Stimulated activated CD8-positive, alpha-beta memory T cell treated with anti-CD3 and anti-CD28 coated beads, Interleukin-12 subunit alpha, Interleukin-12 subunit beta, amount 100 ng/mL, for 1 hour (primary cell): ENCODE data around the gene SRP54.
"Not testable (repeated sequence)": the region's sequence is repeated elsewhere in the genome, so short reads cannot be mapped to it uniquely, and the experiment has no call there.

ENCODE experiments used
- DNase-seq: peaks from one replicate; pipeline ENCODE4 v3.0.0-alpha.2; 2020; ENCODE audit warnings: low read depth

Gene SRP54

DNA sequence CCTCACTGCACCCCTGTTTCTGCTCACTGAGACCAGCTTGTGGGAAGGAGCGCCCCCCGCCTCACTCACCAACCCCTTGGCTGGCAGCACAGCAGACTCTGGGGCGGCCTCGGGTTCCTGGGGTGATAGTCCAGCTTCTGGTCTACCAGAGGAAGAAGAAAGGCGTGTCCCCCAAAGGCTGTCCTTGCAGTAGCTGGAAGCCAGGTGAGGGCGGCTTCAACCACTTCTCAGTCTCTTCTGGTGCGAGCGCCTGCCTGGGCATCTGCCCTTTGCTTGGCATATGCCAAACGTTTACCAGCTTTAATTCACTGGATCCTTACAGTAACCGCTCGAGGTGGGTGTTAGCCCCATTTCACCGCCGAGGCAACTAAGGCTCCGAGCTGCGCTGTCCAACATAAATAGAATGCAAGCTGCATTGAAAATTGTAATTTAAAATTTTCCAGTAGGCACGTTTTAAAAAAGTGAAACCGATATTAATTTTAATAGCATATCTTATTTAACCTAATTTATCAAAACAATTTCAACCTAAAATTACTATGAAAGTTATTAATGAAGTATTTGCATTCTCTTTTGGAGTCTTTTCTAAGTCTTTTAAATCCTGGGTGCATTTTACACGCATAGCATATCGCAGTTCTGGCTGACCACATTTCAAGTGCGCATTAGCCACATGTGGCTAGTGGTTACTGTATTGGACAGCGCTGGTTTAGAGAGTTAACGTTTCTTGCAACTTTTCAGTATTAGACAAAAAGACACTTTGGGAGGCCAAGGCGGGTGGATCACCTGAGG is 64.2 kb downstream of the SRP54 start:
- DNase-seq = peak; percentile 8

GRCh38 chr14:35047976-35048513 is 65.3 kb downstream of the SRP54 start:
- no peak for DNase-seq

GRCh38 chr14:35050652-35051051 is 67.9 kb downstream of the SRP54 start:
- no peak for DNase-seq

- no peak for DNase-seq
Observed at GRCh38 chr14:35051796-35052195, 69.0 kb downstream of the SRP54 start.

GRCh38 chr14:35052637-35053036 is 69.8 kb downstream of the SRP54 start:
- no peak for DNase-seq

DNA sequence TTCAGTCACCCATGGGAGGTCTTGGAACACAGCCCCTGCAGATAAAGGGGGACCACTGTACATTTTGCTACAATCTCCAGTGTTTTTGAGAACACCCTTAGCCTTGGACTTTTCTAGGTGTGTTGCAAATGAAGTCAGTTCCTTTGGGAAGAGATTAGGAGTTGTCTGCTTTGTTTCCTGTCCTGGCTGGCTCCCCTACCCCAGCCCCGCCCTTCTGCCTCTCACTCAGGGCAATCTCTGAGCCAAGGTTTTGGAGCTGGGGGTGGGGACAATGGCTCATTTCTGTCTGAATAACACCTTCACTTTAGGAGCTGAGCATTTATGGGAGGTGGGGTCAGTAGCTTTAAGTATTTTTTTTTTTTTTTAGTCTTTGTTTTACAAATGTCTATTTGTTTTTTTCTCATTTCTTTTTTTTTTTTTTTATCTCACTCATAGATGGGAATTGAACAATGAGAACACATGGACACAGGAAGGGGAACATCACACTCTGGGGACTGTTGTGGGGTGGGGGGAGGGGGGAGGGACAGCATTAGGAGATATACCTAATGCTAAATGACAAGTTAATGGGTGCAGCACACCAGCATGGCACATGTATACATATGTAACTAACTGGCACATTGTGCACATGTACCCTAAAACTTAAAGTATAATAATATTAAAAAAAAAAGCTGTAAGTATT is 78.5 kb downstream of the SRP54 start:
- not testable (repeated sequence) for DNase-seq

DNA sequence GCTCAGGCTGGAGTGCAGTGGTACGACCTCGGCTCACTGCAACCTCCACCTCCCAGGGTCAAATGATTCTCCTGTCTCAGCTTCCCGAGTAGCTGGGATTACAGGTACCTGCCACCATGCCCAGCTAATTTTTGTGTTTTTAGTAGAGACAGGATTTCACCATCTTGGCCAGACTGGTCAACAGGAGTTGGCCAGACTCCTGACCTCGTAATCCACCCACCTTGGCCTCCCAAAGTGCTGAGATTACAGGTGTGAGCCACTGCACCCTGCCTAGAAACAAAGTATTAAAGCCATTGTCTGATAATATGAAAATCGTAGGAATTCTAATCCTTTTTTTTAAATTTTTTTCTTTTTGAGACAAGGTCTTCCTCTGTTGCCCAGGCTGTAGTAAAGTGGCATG is 82.9 kb downstream of the SRP54 start:
- not testable (repeated sequence) for DNase-seq

DNA sequence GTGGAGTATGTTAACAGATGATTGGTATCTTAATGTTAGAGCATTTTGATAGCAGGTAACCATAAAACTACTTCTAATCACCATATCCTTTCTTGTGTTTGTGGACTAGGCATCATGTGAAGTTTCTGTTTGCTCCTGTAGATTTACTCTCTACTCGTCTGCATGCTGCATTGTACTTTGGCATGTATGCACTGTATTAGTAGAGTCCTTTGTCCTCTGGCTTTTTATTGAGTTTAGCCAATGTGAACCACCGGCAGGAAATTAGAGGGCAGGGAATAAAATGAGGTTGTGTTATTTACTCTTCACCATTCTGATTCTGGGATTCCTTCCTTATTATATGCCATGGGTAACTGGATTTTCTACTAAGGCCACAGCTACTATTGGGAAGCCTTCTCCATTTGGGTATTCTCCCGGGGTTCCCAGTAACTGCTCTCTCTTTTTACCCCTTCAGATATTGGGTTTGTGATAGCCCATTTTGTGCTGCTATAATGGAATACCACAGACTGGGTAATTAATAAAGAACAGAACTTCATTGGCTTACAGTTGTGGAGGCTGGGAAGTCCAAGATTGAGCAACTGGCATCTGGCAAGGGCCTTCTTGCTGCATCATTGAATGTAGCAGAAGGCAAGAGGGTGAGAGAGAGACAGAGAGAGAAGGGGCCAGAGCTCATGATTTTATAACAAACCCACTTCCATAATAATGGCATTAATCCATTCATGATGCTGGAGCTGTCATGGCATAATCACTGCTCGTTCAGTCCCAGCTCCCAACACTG is 85.6 kb downstream of the SRP54 start:
- no peak for DNase-seq

DNA sequence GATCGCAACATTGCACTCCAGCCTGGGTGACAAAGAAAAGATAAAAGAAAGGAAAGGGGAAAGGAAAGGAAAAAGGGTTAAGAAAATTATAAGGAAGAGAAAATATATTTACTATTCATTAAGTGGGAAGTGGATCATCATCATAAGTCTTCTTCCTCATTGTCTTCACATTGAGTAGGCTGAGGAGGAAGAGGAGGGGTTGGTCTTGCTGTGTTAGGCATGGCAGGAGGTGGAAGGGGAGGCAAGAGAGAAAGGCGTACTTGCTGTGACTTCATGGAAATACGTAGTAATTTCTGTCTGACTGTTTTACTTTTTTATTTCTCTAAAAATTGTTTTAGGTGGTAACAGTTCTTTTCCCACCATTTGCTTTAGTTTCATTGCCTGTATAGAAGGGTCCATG is 89.4 kb downstream of the SRP54 start:
- no peak for DNase-seq

- DNase-seq = no peak
Observed at GRCh38 chr14:35073486-35073885, 90.7 kb downstream of the SRP54 start.

- no peak for DNase-seq
Observed at GRCh38 chr14:35078082-35078481, 95.3 kb downstream of the SRP54 start.
